HG03439 (cell line): Measurements from ENCODE around the gene TYK2.
"Not testable (repeated sequence)": the region's sequence is repeated elsewhere in the genome, so short reads cannot be mapped to it uniquely, and the experiment has no call there.

Experiments
- ATAC-seq: cut with Tn5 transposase; IDR thresholded peaks from one replicate; pipeline ENCODE4 v1.9.1; 2021; ENCODE audit warnings: mild to moderate bottlenecking, moderate library complexity; ENCODE audit not compliant: unreplicated experiment

TYK2 gene

GRCh38 chr19:10378124-10378523, 2.2 kb downstream of the TYK2 start:
- no peak for ATAC-seq

- ATAC-seq, result not testable (repeated sequence)
Observed at GRCh38 chr19:10377140-10377640, 3.2 kb downstream of the TYK2 start.

- ATAC-seq, result no peak
Observed at GRCh38 chr19:10374931-10375330, 5.4 kb downstream of the TYK2 start.

- ATAC-seq, result no peak
Observed at GRCh38 chr19:10372690-10373089, 7.7 kb downstream of the TYK2 start.

- ATAC-seq, result no peak
Observed at GRCh38 chr19:10368101-10368803, 12.1 kb downstream of the TYK2 start.

- ATAC-seq, result not testable (repeated sequence)
Observed at GRCh38 chr19:10366950-10367512, 13.3 kb downstream of the TYK2 start.

- ATAC-seq, result no peak
Observed at GRCh38 chr19:10365518-10365917, 14.9 kb downstream of the TYK2 start.

GRCh38 chr19:10364644-10365043, 15.7 kb downstream of the TYK2 start:
- ATAC-seq, result no peak

- no peak for ATAC-seq
Observed at GRCh38 chr19:10363789-10364281, 16.5 kb downstream of the TYK2 start.

GRCh38 chr19:10362259-10362658, 18.1 kb downstream of the TYK2 start:
- ATAC-seq, result no peak

- ATAC-seq, result no peak
Observed at GRCh38 chr19:10361569-10362011, 18.8 kb downstream of the TYK2 start.

- no peak for ATAC-seq
Observed at GRCh38 chr19:10356431-10356830, 23.9 kb downstream of the TYK2 start.

GRCh38 chr19:10353793-10354391, 26.5 kb downstream of the TYK2 start:
- no peak for ATAC-seq

GRCh38 chr19:10352764-10353671, 27.4 kb downstream of the TYK2 start:
- ATAC-seq, result no peak

- no peak for ATAC-seq
Observed at GRCh38 chr19:10346509-10346908, 33.9 kb downstream of the TYK2 start.

GRCh38 chr19:10344780-10345179, 35.6 kb downstream of the TYK2 start:
- ATAC-seq, result no peak

GRCh38 chr19:10343495-10343894, 36.9 kb downstream of the TYK2 start:
- no peak for ATAC-seq

GRCh38 chr19:10339977-10340376, 40.4 kb downstream of the TYK2 start:
- no peak for ATAC-seq

- ATAC-seq, result no peak
Observed at GRCh38 chr19:10339380-10339960, 40.9 kb downstream of the TYK2 start, which contains the start of gene ICAM3. Gene ICAM3 (minus strand): TSS chr19:10339624. CDS start chr19:10339614, 10 bp downstream.

- no peak for ATAC-seq
Observed at GRCh38 chr19:10338940-10339339, 41.4 kb downstream of the TYK2 start.
